Peyer's patch (tissue), 4 donors: ENCODE results near the gene SH3RF3. TPM values are rescaled to one million over a fixed set of nuclear protein-coding genes. Genes with fewer than 3 reads are reported as not detected.

Experiments used
- DNase-seq, 3 donors: peaks; one replicate each; pipeline ENCODE4 v3.0.0-alpha.2; 2017 to 2019
- H3K27ac ChIP-seq, 4 donors: fragments of 200-600 bp; sonication (generic); one replicate each; pipeline ENCODE4 v1.5.1; 2016 to 2019
- H3K27me3 ChIP-seq, 2 donors: fragments of 200-600 bp; sonication (generic); one replicate each; pipeline ENCODE4 v1.5.1; 2019
- H3K36me3 ChIP-seq, 3 donors: fragments of 200-600 bp; sonication (generic); one replicate each; pipeline ENCODE4 v1.5.1; 2016 to 2019
- H3K4me1 ChIP-seq, 4 donors: fragments of 200-600 bp; sonication (generic); one replicate each; pipeline ENCODE4 v1.5.1; 2016 to 2019
- H3K4me3 ChIP-seq, 4 donors: fragments of 200-600 bp; sonication (generic); 1 replicate in 3 of 4; 2 replicates in 1 of 4; pipeline ENCODE4 v1.5.1; 2016 to 2019; ENCODE audit warnings: mild to moderate bottlenecking in 1 of 4
- H3K9me3 ChIP-seq, 4 donors: fragments of 200-600 bp; sonication (generic); one replicate each; pipeline ENCODE4 v1.5.1; 2016 to 2019; ENCODE audit warnings: mild to moderate bottlenecking in 1 of 4
- POLR2A ChIP-seq, 2 donors: fragments of 450-650 bp; IDR thresholded peaks; one replicate each; pipeline ENCODE4 v1.5.1; 2017; ENCODE audit warnings: antibody characterized with exemption in 2 of 2, mild to moderate bottlenecking in 2 of 2, moderate library complexity in 2 of 2
- total RNA-seq, 4 donors: library from RNA; depleted of rRNA; stranded (reverse); fragments of >200 nt; gene quantifications; one replicate each; pipeline ENCODE4 v1.1.0, GENCODE V29; 2016
- TF ChIP-seq, protein P1 (sequence below), 6 experiments: fragments of 450-650 bp in 4 of 6; fragments of 200-600 bp in 2 of 6; sonication (generic) in 1 of 6; IDR thresholded peaks; one replicate each; pipeline ENCODE4 v1.5.1; 2017 to 2019; ENCODE audit warnings: antibody characterized with exemption in 6 of 6, mild to moderate bottlenecking in 3 of 6, moderate library complexity in 1 of 6

The SH3RF3 gene
- total RNA-seq, 4 donors from 2014 or later: 1.1 to 5.0 (median 3.3) TPM

DNA sequence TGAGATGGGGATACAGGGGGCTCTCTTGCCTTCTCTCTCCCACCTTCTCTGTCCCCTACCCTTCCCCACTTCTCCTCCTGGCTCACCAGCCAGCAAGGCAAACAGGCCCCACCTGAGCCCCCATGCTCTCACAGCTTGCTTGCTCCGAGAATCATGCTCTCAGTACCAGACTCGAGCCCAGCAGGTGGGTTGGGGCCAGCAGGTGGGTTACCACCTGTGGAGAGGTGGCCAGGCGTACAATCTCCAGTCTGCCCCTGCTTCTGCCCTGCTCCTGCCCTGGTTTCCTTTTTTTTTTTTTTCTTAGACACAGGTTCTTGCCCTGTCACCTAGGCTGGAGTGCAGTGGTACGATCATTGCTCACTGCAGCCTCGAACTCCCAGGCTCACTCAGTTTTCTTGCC lies 214.5 kb downstream of the SH3RF3 start:
- Histone ChIP-seq H3K27ac (no peak overlapping the region), H3K36me3 (no peaks in the 10 kb centered on the region), H3K9me3 (no peaks in the 10 kb centered on the region), H3K27me3 (no peaks in the 10 kb centered on the region), H3K4me1 (no peaks in the 10 kb centered on the region), H3K4me3 (no peak overlapping the region)
- no peak for DNase-seq
- TF ChIP-seq, protein P1, sequence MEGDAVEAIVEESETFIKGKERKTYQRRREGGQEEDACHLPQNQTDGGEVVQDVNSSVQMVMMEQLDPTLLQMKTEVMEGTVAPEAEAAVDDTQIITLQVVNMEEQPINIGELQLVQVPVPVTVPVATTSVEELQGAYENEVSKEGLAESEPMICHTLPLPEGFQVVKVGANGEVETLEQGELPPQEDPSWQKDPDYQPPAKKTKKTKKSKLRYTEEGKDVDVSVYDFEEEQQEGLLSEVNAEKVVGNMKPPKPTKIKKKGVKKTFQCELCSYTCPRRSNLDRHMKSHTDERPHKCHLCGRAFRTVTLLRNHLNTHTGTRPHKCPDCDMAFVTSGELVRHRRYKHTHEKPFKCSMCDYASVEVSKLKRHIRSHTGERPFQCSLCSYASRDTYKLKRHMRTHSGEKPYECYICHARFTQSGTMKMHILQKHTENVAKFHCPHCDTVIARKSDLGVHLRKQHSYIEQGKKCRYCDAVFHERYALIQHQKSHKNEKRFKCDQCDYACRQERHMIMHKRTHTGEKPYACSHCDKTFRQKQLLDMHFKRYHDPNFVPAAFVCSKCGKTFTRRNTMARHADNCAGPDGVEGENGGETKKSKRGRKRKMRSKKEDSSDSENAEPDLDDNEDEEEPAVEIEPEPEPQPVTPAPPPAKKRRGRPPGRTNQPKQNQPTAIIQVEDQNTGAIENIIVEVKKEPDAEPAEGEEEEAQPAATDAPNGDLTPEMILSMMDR (IDR thresholded peaks at IDR 0.05): no peak
- TF ChIP-seq POLR2A (IDR thresholded peaks at IDR 0.05): no peak

DNA sequence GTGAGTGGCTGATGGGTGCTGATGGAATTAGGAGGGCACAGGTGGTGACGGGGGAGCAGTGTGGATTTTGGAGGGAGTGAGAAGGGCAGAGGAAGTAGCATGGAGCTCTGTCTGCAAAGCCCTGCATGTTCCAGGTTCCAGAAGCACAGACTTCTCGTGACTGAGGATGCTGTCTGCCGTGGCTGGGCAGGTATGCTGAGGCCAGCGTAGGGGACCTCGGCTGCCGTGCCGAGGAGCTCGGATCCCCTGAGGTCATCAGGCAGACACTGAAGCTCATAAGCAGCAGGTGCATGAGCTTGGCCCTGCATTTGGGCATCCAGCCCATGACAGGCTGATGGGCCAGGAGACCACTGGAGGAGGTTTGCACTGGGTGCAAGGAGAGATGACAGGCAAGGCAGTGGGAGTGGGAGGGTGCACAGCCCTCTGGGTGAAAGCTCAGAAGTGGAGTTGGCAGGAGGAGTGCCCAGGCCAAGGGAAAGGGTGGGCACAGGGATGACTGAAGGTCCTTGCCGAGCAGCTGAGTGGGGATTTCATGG lies 215.3 kb downstream of the SH3RF3 start:
- no peaks in the 10 kb centered on the region for H3K27me3 ChIP-seq
- DNase-seq: no peak
- no peaks in the 10 kb centered on the region for H3K9me3 ChIP-seq
- peaks cover 0 to 2% (median 0%) of the 10 kb centered on the region in 4 donors for H3K4me1 ChIP-seq
- no peak overlapping the region for H3K4me3 ChIP-seq
- TF ChIP-seq, protein P1 (IDR thresholded peaks at IDR 0.05): no peak
- TF ChIP-seq POLR2A (IDR thresholded peaks at IDR 0.05): no peak
- H3K36me3 ChIP-seq: no peaks in the 10 kb centered on the region
- no peak overlapping the region for H3K27ac ChIP-seq

DNA sequence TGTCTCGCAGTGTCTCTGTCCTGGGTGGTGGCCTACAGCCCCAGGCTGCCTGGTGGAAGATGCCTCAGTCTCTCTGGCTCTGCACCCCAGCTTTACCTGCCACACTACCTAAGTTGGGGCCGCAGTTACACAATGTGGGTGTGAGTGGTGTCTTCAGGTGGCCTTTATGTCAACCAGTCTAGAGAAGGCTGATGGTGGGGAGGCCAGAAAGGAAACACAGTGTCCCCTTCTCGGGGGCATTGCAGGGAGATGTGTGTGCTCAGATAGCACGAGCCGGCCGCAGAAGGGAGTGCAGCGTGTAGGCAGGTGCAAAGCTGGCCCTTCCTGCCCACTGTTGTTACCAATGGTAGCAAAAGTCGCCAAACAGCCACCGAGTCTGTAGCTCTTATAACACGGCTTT lies 216.1 kb downstream of the SH3RF3 start:
- no peaks in the 10 kb centered on the region for H3K36me3 ChIP-seq

DNA sequence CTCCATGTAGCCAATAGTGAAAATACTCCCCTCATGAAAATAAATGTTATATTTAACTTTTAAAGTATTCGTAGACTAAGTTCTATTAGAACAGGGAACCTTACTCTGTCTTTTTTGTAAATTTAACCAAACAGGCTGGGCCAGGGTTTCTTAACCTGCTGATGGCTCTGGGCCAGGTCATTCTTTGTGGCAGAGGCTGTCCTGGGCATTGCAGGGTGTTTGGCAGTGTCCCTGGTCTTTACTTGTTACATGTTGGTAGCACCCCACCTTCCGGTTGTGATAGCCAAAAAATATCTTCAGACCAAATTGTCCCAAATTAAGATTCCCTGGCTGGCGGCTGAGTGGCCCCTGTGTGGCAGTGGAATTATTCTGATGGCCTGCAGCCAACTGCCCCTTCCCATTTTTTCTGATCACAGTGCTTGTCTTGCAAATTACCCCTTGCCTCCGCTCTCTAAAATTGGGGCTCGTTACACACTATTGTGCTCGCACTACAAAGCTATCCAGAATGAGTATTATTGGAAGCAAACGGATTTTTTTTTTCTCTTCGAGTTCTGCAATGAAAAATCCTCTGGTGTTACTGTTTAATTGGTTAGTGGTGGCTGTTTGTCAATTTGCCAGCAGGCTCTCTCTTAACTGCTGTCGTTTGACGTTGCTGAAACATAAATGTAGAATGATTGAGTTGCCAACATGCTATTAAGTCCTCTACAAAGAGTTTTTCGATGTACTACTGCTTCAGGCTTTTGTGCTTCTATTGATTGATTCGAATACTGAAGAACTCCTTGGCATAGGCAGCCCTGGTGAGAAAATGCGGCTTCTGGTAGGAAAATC lies 216.9 kb downstream of the SH3RF3 start:
- Histone ChIP-seq H3K4me1 (peaks cover 0 to 2% (median 0%) of the 10 kb centered on the region in 4 donors), H3K9me3 (no peaks in the 10 kb centered on the region), H3K27ac (no peak overlapping the region), H3K27me3 (no peaks in the 10 kb centered on the region), H3K4me3 (no peak overlapping the region), H3K36me3 (no peaks in the 10 kb centered on the region)
- no peak for TF ChIP-seq POLR2A (IDR thresholded peaks at IDR 0.05)
- TF ChIP-seq, protein P1 (IDR thresholded peaks at IDR 0.05): no peak
- DNase-seq: no peak

More for the DNA sequence above, 216.1 kb downstream of the SH3RF3 start:
- Histone ChIP-seq H3K9me3 (no peaks in the 10 kb centered on the region), H3K27ac (no peak overlapping the region), H3K27me3 (no peaks in the 10 kb centered on the region), H3K4me1 (peaks cover 0 to 2% (median 0%) of the 10 kb centered on the region in 4 donors), H3K4me3 (no peak overlapping the region)
- DNase-seq: no peak
- no peak for TF ChIP-seq POLR2A (IDR thresholded peaks at IDR 0.05)
- TF ChIP-seq, protein P1 (IDR thresholded peaks at IDR 0.05): no peak

DNA sequence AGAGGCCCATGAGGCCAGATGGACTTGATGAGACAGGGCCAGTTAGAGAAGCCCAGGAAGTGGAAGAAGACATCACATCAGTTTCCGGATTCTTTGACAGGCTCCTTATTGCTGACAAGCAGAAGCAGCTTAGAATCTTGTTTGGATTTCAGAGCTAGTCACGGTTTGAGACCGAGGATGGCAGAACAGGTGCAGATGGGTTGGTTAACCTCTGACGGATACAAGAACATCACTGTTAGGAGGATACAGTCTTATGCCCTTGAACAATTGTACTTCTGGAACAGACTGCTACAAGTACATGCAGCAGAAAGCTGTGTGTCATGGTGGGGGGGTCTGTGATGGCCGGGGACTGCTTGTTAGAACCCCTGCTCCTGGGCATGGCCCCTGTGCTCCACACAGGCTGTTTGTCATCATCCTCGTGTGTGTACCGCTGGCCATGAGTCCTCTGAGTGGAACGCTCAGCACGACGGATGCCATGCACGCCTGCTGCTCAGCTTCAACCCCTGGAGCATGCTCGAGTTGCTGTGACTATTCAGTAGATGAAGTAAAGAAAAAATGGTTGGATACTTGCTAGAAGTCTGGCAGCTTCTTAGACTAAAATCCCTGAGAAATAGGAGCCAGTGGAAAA lies 217.7 kb downstream of the SH3RF3 start:
- TF ChIP-seq POLR2A (IDR thresholded peaks at IDR 0.05): no peak
- TF ChIP-seq, protein P1 (IDR thresholded peaks at IDR 0.05): no peak

More for the DNA sequence above, 217.7 kb downstream of the SH3RF3 start:
- H3K36me3 ChIP-seq: no peaks in the 10 kb centered on the region
- H3K27ac ChIP-seq: no peak overlapping the region
- peaks cover 0 to 9% (median 0%) of the 10 kb centered on the region in 4 donors for H3K4me1 ChIP-seq
- no peaks in the 10 kb centered on the region for H3K9me3 ChIP-seq
- no peak for DNase-seq
- no peaks in the 10 kb centered on the region for H3K27me3 ChIP-seq
- no peak overlapping the region for H3K4me3 ChIP-seq
